ENCODE results near the gene DGKZ. TPM values are rescaled to one million over a fixed set of nuclear protein-coding genes. Genes with fewer than 3 reads are reported as not detected.

The DGKZ gene
- total and polyA plus RNA-seq, 12 donors: 12.4 to 160 (median 44.0) TPM

GRCh38 chr11:46330563-46331281 is 16.5 kb upstream of the DGKZ start:
- 29 to 47% (median 34%) methylated on average over 11 of the region's 11 CpGs for WGBS, 4 donors
- H3K4me3 ChIP-seq: no peak overlapping the region
- DNase-seq: no peak
- peaks cover 23% of the 10 kb centered on the region for H3K27me3 ChIP-seq
- H3K9me3 ChIP-seq (replicated peaks in 1 of 3): no peaks in the 10 kb centered on the region
- TF ChIP-seq POLR2A (IDR thresholded peaks at IDR 0.05) (no peak), CTCF (IDR thresholded peaks at IDR 0.05) (no peak)
- intact Hi-C loops (cut with DNase I): no loop called here
- H3K4me1 ChIP-seq (replicated peaks in 1 of 2): peaks cover 0 to 15% of the 10 kb centered on the region in 2 donors
- H3K27ac ChIP-seq: no peak overlapping the region
- H3K36me3 ChIP-seq (replicated peaks in 1 of 2): no peaks in the 10 kb centered on the region

GRCh38 chr11:46331282-46331984 is 15.8 kb upstream of the DGKZ start:
- Histone ChIP-seq H3K36me3 (replicated peaks in 1 of 2) (no peaks in the 10 kb centered on the region), H3K4me1 (replicated peaks in 1 of 2) (peaks cover 0 to 15% of the 10 kb centered on the region in 2 donors), H3K4me3 (no peak overlapping the region), H3K27ac (no peak overlapping the region), H3K27me3 (peaks cover 23% of the 10 kb centered on the region), H3K9me3 (replicated peaks in 1 of 3) (no peaks in the 10 kb centered on the region)
- intact Hi-C loops (cut with DNase I): no loop called here
- 51 to 54% (median 52%) methylated on average over 5 of the region's 5 CpGs for WGBS, 4 donors
- DNase-seq: no peak
- TF ChIP-seq POLR2A (IDR thresholded peaks at IDR 0.05) (no peak), CTCF (IDR thresholded peaks at IDR 0.05) (no peak)

GRCh38 chr11:46332093-46332567 is 15.1 kb upstream of the DGKZ start:
- Histone ChIP-seq H3K27me3 (peaks cover 23% of the 10 kb centered on the region), H3K36me3 (replicated peaks in 1 of 2) (no peaks in the 10 kb centered on the region), H3K4me3 (peak overlapping the region in 1 of 4 donors; percentile 57), H3K4me1 (replicated peaks in 1 of 2) (peaks cover 0 to 15% of the 10 kb centered on the region in 2 donors), H3K9me3 (replicated peaks in 1 of 3) (no peaks in the 10 kb centered on the region), H3K27ac (no peak overlapping the region)
- intact Hi-C loops (cut with DNase I): no loop called here
- WGBS, 4 donors: 24 to 68% (median 32%) methylated on average over 4 to 8 of the region's 8 CpGs
- DNase-seq: no peak
- TF ChIP-seq POLR2A (IDR thresholded peaks at IDR 0.05): no peak
- no peak for TF ChIP-seq CTCF (IDR thresholded peaks at IDR 0.05)

GRCh38 chr11:46332568-46333393 is 14.5 kb upstream of the DGKZ start:
- Histone ChIP-seq H3K4me3 (peak overlapping the region in 2 of 4 donors; percentile 17 to 57), H3K36me3 (replicated peaks in 1 of 2) (no peaks in the 10 kb centered on the region), H3K27ac (no peak overlapping the region), H3K4me1 (replicated peaks in 1 of 2) (peaks cover 0 to 15% of the 10 kb centered on the region in 2 donors), H3K9me3 (replicated peaks in 1 of 3) (no peaks in the 10 kb centered on the region), H3K27me3 (peaks cover 23% of the 10 kb centered on the region)
- TF ChIP-seq CTCF (IDR thresholded peaks at IDR 0.05): no peak
- no peak for TF ChIP-seq POLR2A (IDR thresholded peaks at IDR 0.05)
- DNase-seq: no peak
- WGBS, 4 donors: 3 to 5% (median 3%) methylated on average over 20 to 99 of the region's 99 CpGs
- intact Hi-C loops (cut with DNase I): no loop called here
